A549 (cell line): ENCODE measurements around the gene PI4KB.

Experiments
- EHMT2 ChIP-seq: fragments of 200-600 bp; sonication (generic); IDR thresholded peaks from 2 replicates; pipeline ENCODE4 v1.6.1; 2016; ENCODE audit warnings: antibody characterized with exemption, low read depth, mild to moderate bottlenecking, moderate library complexity
- PHF8 ChIP-seq: fragments of 200-600 bp; sonication (generic); IDR thresholded peaks from 2 replicates; pipeline ENCODE4 v1.6.1; 2016; ENCODE audit warnings: low read depth, mild to moderate bottlenecking, antibody characterized with exemption, moderate library complexity, borderline replicate concordance
- POLR2A ChIP-seq: IDR thresholded peaks from 2 replicates; pipeline ENCODE4 v1.6.1; 2012; ENCODE audit warnings: mild to moderate bottlenecking, low read length
- REST ChIP-seq: fragments of 200-600 bp; sonication (generic); IDR thresholded peaks from 2 replicates; pipeline ENCODE4 v1.6.1; 2016; ENCODE audit warnings: antibody characterized with exemption, mild to moderate bottlenecking, moderate library complexity
- RFX5 ChIP-seq: fragments of 450-650 bp; IDR thresholded peaks from 2 replicates; pipeline ENCODE4 v1.7.1; 2014; ENCODE audit warnings: antibody characterized with exemption, mild to moderate bottlenecking, moderate library complexity
- TF ChIP-seq, protein P1 (sequence below): fragments of >200 bp; sonication (Bioruptor Twin); formaldehyde crosslinking; IDR thresholded peaks from 3 replicates; pipeline ENCODE4 v1.5.1; 2016

DNA sequence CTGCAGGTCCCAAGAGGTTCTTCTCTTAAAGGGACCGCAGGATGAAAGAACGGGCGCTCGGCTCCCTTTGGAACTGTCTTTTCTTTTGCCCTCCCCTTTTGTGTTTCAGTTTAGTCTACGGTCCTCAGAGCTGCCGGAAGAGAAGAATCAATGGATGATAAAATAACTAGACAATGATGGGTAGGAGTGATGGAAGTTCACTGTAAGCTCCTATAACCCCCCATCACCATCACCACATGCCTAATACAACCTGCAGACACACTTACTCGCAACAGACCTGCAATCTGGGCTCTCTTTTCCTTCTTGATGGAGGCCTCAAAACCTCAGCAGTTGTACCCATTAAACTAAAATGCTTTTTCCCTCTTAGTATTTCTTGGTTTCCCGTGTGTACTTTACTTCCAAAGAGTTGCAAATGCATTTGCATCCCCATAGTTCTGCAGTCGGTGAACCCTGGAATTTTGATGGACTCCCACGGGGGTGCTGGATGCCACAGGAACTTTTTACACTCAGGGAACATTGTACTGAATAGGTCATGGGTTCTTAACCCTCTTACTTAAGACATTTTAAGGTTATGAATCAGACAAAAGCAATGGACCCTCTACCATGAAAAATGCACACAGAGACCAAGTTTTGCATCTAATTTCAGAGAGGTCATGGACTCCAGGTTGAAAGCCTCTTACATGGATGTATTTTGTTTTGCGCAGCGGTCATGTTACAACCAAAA, 20.5 kb upstream of the PI4KB start:
- TF ChIP-seq PHF8 (no peak), RFX5 (no peak), POLR2A (no peak), EHMT2 (no peak), REST (no peak)
- TF ChIP-seq, protein P1, sequence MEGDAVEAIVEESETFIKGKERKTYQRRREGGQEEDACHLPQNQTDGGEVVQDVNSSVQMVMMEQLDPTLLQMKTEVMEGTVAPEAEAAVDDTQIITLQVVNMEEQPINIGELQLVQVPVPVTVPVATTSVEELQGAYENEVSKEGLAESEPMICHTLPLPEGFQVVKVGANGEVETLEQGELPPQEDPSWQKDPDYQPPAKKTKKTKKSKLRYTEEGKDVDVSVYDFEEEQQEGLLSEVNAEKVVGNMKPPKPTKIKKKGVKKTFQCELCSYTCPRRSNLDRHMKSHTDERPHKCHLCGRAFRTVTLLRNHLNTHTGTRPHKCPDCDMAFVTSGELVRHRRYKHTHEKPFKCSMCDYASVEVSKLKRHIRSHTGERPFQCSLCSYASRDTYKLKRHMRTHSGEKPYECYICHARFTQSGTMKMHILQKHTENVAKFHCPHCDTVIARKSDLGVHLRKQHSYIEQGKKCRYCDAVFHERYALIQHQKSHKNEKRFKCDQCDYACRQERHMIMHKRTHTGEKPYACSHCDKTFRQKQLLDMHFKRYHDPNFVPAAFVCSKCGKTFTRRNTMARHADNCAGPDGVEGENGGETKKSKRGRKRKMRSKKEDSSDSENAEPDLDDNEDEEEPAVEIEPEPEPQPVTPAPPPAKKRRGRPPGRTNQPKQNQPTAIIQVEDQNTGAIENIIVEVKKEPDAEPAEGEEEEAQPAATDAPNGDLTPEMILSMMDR: no peak
